ENCODE measurements around the gene ATAD3C.

GRCh38 chr1:1517973-1518620, 68.6 kb downstream of the ATAD3C start:
- TF ChIP-seq CTCF (IDR thresholded peaks at IDR 0.05) = no peak
- no peak for TF ChIP-seq POLR2A (IDR thresholded peaks at IDR 0.05)
- no peak for TF ChIP-seq EP300 (IDR thresholded peaks at IDR 0.05)
